ENCODE data around the gene MAK.

DNA sequence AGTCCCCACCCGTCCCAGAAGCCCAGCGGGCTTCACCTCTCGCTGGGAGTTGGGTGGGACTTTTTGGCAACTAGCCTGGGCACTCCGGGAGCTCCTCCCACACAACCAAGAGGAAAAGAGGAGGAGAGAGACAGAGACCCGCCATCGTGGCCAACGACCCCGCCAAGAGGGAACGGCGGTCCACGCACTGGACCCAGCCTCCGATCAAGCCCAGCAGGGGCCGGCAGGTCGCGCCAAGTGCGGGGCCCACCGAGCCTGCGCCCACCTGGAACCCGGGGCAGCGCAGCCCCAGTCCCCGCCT is 118.4 kb downstream of the MAK start:
- no peak for TF ChIP-seq POLR2A (IDR thresholded peaks at IDR 0.05)
- TF ChIP-seq, protein P1, sequence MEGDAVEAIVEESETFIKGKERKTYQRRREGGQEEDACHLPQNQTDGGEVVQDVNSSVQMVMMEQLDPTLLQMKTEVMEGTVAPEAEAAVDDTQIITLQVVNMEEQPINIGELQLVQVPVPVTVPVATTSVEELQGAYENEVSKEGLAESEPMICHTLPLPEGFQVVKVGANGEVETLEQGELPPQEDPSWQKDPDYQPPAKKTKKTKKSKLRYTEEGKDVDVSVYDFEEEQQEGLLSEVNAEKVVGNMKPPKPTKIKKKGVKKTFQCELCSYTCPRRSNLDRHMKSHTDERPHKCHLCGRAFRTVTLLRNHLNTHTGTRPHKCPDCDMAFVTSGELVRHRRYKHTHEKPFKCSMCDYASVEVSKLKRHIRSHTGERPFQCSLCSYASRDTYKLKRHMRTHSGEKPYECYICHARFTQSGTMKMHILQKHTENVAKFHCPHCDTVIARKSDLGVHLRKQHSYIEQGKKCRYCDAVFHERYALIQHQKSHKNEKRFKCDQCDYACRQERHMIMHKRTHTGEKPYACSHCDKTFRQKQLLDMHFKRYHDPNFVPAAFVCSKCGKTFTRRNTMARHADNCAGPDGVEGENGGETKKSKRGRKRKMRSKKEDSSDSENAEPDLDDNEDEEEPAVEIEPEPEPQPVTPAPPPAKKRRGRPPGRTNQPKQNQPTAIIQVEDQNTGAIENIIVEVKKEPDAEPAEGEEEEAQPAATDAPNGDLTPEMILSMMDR (IDR thresholded peaks at IDR 0.05): no peak
